ENCODE measurements around the gene ARHGAP26. TPM values are rescaled to one million over a fixed set of nuclear protein-coding genes. Genes with fewer than 3 reads are reported as not detected.

Gene ARHGAP26
- total RNA-seq, 1 experiment from 2014 or later: 54.3 TPM

DNA sequence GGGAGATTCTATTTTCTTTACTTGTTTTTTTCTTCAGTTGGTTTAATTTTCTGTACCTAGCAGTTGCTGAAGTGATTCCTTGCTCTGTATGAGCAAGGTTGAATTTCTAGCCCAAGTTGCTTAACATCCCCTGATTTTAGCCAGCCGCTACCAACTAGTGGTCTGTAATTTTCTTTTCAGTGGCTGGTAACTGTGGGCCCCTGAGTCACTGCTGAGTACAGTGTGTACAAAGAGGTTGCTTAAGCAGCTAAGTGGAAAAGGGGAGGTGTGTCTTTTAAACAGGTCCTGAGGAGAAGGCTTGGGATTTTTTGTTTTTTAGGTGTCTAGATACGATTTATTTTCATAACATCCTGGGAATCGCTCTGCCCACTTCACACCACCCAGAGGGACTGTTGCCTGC lies 378.6 kb downstream of the ARHGAP26 start:
- Mint-ChIP-seq H3K4me1 (ENCODE audit: insufficient read depth, unreplicated experiment) (peaks cover 58% of the 10 kb centered on the region), H3K9me3 (ENCODE audit: unreplicated experiment) (peaks cover 15% of the 10 kb centered on the region), H3K4me3 (ENCODE audit: unreplicated experiment) (peak overlapping the region; percentile 37), H3K36me3 (ENCODE audit: insufficient read depth, unreplicated experiment) (peaks cover 20% of the 10 kb centered on the region), H3K27me3 (ENCODE audit: insufficient read depth, unreplicated experiment) (no peaks in the 10 kb centered on the region), H3K27ac (ENCODE audit: low read depth, unreplicated experiment) (peak overlapping the region; percentile 96)
- no TSS peak for BruUV-seq (replicated peaks)
- ChIA-PET POLR2A (interaction anchor here (0.6 to 3.0 kb wide), 15 partner anchors 9 to 346 kb away, joined by 3 to 14 read pairs (median 4); partner anchors contain the start of gene NR3C1), CTCF (interaction anchor here (0.5 to 1.0 kb wide), 4 partner anchors 9 to 982 kb away, joined by 3 to 4 read pairs (median 4); no protein-coding TSS in a partner anchor)
- intact Hi-C loops (cut with micrococcal nuclease): loop anchor here (10.0 kb wide), 1 partner anchor 346 kb away; no protein-coding TSS in a partner anchor
- no peak for TF ChIP-seq CTCF (IDR thresholded peaks at IDR 0.05; ENCODE audit: unreplicated experiment)
- DNase-seq (ENCODE audit: unreplicated experiment): peak; percentile 89

DNA sequence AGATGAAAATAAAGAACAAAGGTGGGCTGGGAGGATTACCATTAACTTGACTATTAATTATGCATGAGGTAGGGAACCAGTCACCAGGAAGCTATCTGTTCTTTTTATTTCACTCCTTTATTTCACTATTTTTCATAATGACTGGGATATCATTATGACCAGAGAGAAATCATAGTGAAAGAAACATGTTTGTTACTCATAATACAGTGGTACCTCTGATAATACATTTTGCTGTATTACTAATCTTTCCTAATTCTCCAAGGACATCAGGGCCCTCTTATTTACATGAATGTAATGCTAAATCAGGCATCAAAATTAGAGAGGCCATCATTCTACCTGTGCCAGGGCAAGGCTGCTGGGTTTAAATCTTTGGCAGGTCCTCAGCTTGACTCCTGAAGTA lies 379.6 kb downstream of the ARHGAP26 start:
- Mint-ChIP-seq H3K4me3 (ENCODE audit: unreplicated experiment) (no peak overlapping the region), H3K9me3 (ENCODE audit: unreplicated experiment) (peaks cover 15% of the 10 kb centered on the region), H3K36me3 (ENCODE audit: insufficient read depth, unreplicated experiment) (peaks cover 20% of the 10 kb centered on the region), H3K27me3 (ENCODE audit: insufficient read depth, unreplicated experiment) (no peaks in the 10 kb centered on the region), H3K4me1 (ENCODE audit: insufficient read depth, unreplicated experiment) (peaks cover 61% of the 10 kb centered on the region), H3K27ac (ENCODE audit: low read depth, unreplicated experiment) (peak overlapping the region; percentile 96)
- ChIA-PET POLR2A (interaction anchor here (0.9 to 3.0 kb wide), 8 partner anchors 11 to 251 kb away, joined by 3 to 14 read pairs (median 8); no protein-coding TSS in a partner anchor), CTCF (interaction anchor here (0.6 to 1.0 kb wide), 3 partner anchors 61 to 254 kb away, joined by 3 to 7 read pairs (median 4); no protein-coding TSS in a partner anchor)
- TF ChIP-seq CTCF (IDR thresholded peaks at IDR 0.05; ENCODE audit: unreplicated experiment): no peak
- no TSS peak for BruUV-seq (replicated peaks)
- no peak for DNase-seq (ENCODE audit: unreplicated experiment)
- intact Hi-C loops (cut with micrococcal nuclease): loop anchor here (10.0 kb wide), 1 partner anchor 345 kb away; no protein-coding TSS in a partner anchor

GRCh38 chr5:143151056-143151700 lies 381.0 kb downstream of the ARHGAP26 start:
- TF ChIP-seq CTCF (IDR thresholded peaks at IDR 0.05; ENCODE audit: unreplicated experiment): no peak
- ChIA-PET POLR2A (interaction anchor here (0.5 to 2.3 kb wide), 4 partner anchors 9 to 249 kb away, joined by 3 to 12 read pairs (median 4); no protein-coding TSS in a partner anchor), CTCF (interaction anchor here (0.5 to 1.4 kb wide), 2 partner anchors 9 to 33 kb away, joined by 4 read pairs; no protein-coding TSS in a partner anchor)
- H3K36me3 Mint-ChIP-seq (ENCODE audit: insufficient read depth, unreplicated experiment): peaks cover 20% of the 10 kb centered on the region
- H3K4me3 Mint-ChIP-seq (ENCODE audit: unreplicated experiment): no peak overlapping the region
- no TSS peak for BruUV-seq (replicated peaks)
- peaks cover 59% of the 10 kb centered on the region for H3K4me1 Mint-ChIP-seq (ENCODE audit: insufficient read depth, unreplicated experiment)
- peaks cover 15% of the 10 kb centered on the region for H3K9me3 Mint-ChIP-seq (ENCODE audit: unreplicated experiment)
- intact Hi-C loops (cut with micrococcal nuclease): no loop called here
- H3K27ac Mint-ChIP-seq (ENCODE audit: low read depth, unreplicated experiment): no peak overlapping the region
- DNase-seq (ENCODE audit: unreplicated experiment): no peak
- H3K27me3 Mint-ChIP-seq (ENCODE audit: insufficient read depth, unreplicated experiment): no peaks in the 10 kb centered on the region

- no peak for TF ChIP-seq CTCF (IDR thresholded peaks at IDR 0.05; ENCODE audit: unreplicated experiment)
- Mint-ChIP-seq H3K27ac (ENCODE audit: low read depth, unreplicated experiment) (no peak overlapping the region), H3K27me3 (ENCODE audit: insufficient read depth, unreplicated experiment) (no peaks in the 10 kb centered on the region), H3K36me3 (ENCODE audit: insufficient read depth, unreplicated experiment) (peaks cover 15% of the 10 kb centered on the region), H3K9me3 (ENCODE audit: unreplicated experiment) (peaks cover 15% of the 10 kb centered on the region), H3K4me1 (ENCODE audit: insufficient read depth, unreplicated experiment) (peaks cover 52% of the 10 kb centered on the region), H3K4me3 (ENCODE audit: unreplicated experiment) (no peak overlapping the region)
- intact Hi-C loops (cut with micrococcal nuclease): no loop called here
- POLR2A ChIA-PET: interaction anchor here (0.8 to 1.0 kb wide), 4 partner anchors 8 to 127 kb away, joined by 3 to 5 read pairs (median 4); no protein-coding TSS in a partner anchor
- CTCF ChIA-PET: interaction anchor here (0.5 to 1.4 kb wide), 3 partner anchors 19 to 103 kb away, joined by 3 to 4 read pairs (median 3); no protein-coding TSS in a partner anchor
- BruUV-seq (replicated peaks): no TSS peak
- no peak for DNase-seq (ENCODE audit: unreplicated experiment)
Observed at GRCh38 chr5:143152445-143152844, 382.3 kb downstream of the ARHGAP26 start.

Measured in MCF 10A (cell line).